ENCODE results near the gene PPIL4. TPM values are rescaled to one million over a fixed set of nuclear protein-coding genes. Genes with fewer than 3 reads are reported as not detected.
"Not testable (repeated sequence)": the region's sequence is repeated elsewhere in the genome, so short reads cannot be mapped to it uniquely, and the experiment has no call there.

PPIL4 gene
- total and polyA plus RNA-seq, 8 donors, result 6.5 to 14.2 (median 8.8) TPM

GRCh38 chr6:149470948-149471347 lies 74.9 kb downstream of the PPIL4 start:
- ATAC-seq, result no peak

GRCh38 chr6:149468179-149468578 lies 77.7 kb downstream of the PPIL4 start:
- no peaks in the 10 kb centered on the region for H3K4me1 ChIP-seq
- DNase-seq, result no peak
- no peak overlapping the region for H3K27ac ChIP-seq
- no peaks in the 10 kb centered on the region for H3K36me3 ChIP-seq
- ATAC-seq, result no peak
- no peak for TF ChIP-seq CTCF (IDR thresholded peaks at IDR 0.05)
- intact Hi-C loops (cut with DNase I), result no loop called here
- WGBS, 2 donors, result 86 to 97% methylated on average over 2 of the region's 2 CpGs
- H3K27me3 ChIP-seq, result no peaks in the 10 kb centered on the region
- no peak overlapping the region for H3K4me3 ChIP-seq
- no peak for FAIRE-seq
- no peaks in the 10 kb centered on the region for H3K9me3 ChIP-seq

More at GRCh38 chr6:149470948-149471347, 74.9 kb downstream of the PPIL4 start:
- H3K9me3 ChIP-seq, result no peaks in the 10 kb centered on the region
- DNase-seq (no peak), FAIRE-seq (no peak)
- WGBS, 2 donors, result 93% methylated on average over 2 of the region's 2 CpGs
- H3K4me3 ChIP-seq, result no peak overlapping the region
- no peaks in the 10 kb centered on the region for H3K4me1 ChIP-seq
- no peak overlapping the region for H3K27ac ChIP-seq
- H3K36me3 ChIP-seq, result no peaks in the 10 kb centered on the region
- no peak for TF ChIP-seq CTCF (IDR thresholded peaks at IDR 0.05)
- no peaks in the 10 kb centered on the region for H3K27me3 ChIP-seq
- intact Hi-C loops (cut with DNase I), result no loop called here

- intact Hi-C loops (cut with DNase I), result no loop called here
These were observed 78.6 kb downstream of the PPIL4 start for GRCh38 chr6:149467265-149467664.

GRCh38 chr6:149464411-149464810 lies 81.4 kb downstream of the PPIL4 start:
- no peaks in the 10 kb centered on the region for H3K36me3 ChIP-seq
- H3K4me3 ChIP-seq, result no peak overlapping the region
- no peak for DNase-seq
- ATAC-seq, result no peak
- intact Hi-C loops (cut with DNase I), result no loop called here
- no peak for TF ChIP-seq CTCF (IDR thresholded peaks at IDR 0.05)
- no peak overlapping the region for H3K27ac ChIP-seq
- WGBS, 2 donors, result 61 to 67% methylated on average over 8 of the region's 8 CpGs
- H3K4me1 ChIP-seq, result no peaks in the 10 kb centered on the region
- H3K9me3 ChIP-seq, result no peaks in the 10 kb centered on the region
- H3K27me3 ChIP-seq, result no peaks in the 10 kb centered on the region
- no peak for FAIRE-seq

More at GRCh38 chr6:149467265-149467664, 78.6 kb downstream of the PPIL4 start:
- WGBS, 2 donors, result 68 to 69% methylated on average over 4 of the region's 4 CpGs
- Histone ChIP-seq H3K4me3 (no peak overlapping the region), H3K27me3 (no peaks in the 10 kb centered on the region), H3K4me1 (no peaks in the 10 kb centered on the region), H3K9me3 (no peaks in the 10 kb centered on the region), H3K27ac (no peak overlapping the region), H3K36me3 (no peaks in the 10 kb centered on the region)
- FAIRE-seq, result no peak
- ATAC-seq, result no peak
- TF ChIP-seq CTCF (IDR thresholded peaks at IDR 0.05), result no peak
- DNase-seq, result no peak

- intact Hi-C loops (cut with DNase I), result no loop called here
- 53 to 54% methylated on average over 4 of the region's 4 CpGs for WGBS, 2 donors
- no peak overlapping the region for H3K4me3 ChIP-seq
- H3K4me1 ChIP-seq, result no peaks in the 10 kb centered on the region
- H3K27ac ChIP-seq, result no peak overlapping the region
- no peaks in the 10 kb centered on the region for H3K9me3 ChIP-seq
- no peaks in the 10 kb centered on the region for H3K36me3 ChIP-seq
- DNase-seq (no peak), ATAC-seq (peak in 3 of 4 donors; percentile 39 to 68 (median 57)), FAIRE-seq (no peak)
- no peaks in the 10 kb centered on the region for H3K27me3 ChIP-seq
- TF ChIP-seq CTCF (IDR thresholded peaks at IDR 0.05), result no peak
These were observed 82.1 kb downstream of the PPIL4 start for GRCh38 chr6:149463781-149464180.

GRCh38 chr6:149462712-149463111 lies 83.1 kb downstream of the PPIL4 start:
- H3K36me3 ChIP-seq; ATAC-seq; H3K27ac ChIP-seq; DNase-seq; H3K27me3 ChIP-seq; H3K9me3 ChIP-seq; H3K4me3 ChIP-seq; H3K4me1 ChIP-seq; intact Hi-C loops (cut with DNase I); FAIRE-seq: not testable (repeated sequence)
- WGBS, 2 donors, result 94 to 97% methylated on average over 7 of the region's 7 CpGs
